Measurements from ENCODE around the gene NDUFA3. TPM values are rescaled to one million over a fixed set of nuclear protein-coding genes. Genes with fewer than 3 reads are reported as not detected.

NDUFA3 gene
- total and polyA plus RNA-seq, 10 of the 15 experiments (the other 5 are each of a cell fraction or from before 2014, with no cell fraction given), result 40.0 to 335 (median 153) TPM

DNA sequence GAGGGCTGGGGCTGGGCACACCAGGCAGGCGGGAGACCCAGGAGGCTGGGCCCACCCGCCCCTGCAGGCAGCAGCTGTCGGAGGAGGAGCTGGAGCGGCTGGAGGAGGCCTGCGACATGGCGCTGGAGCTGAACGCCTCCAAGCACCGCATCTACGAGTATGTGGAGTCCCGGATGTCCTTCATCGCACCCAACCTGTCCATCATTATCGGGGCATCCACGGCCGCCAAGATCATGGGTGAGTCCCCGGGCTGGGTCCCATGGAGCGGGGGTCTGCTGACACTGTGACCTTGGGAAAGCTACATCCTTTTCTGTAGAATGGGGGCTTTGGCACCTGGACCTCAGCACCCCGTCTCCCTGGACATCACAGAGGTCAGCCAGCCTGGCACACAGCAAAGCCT is 21.0 kb downstream of the NDUFA3 start:
- Histone ChIP-seq H3K9ac (ENCODE audit: control insufficient read depth, insufficient read depth, low read length) (no peak overlapping the region), H4K20me1 (ENCODE audit: control insufficient read depth, insufficient read depth) (no peaks in the 10 kb centered on the region), H3K79me2 (ENCODE audit: control insufficient read depth, insufficient read depth, low read length) (no peaks in the 10 kb centered on the region), H3K4me2 (ENCODE audit: control insufficient read depth, insufficient read depth) (no peak overlapping the region), H3K36me3 (ENCODE audit: control insufficient read depth in 2 of 2, insufficient read depth in 2 of 2, low read length in 1 of 2) (peaks cover 9 to 25% of the 10 kb centered on the region in 2 experiments), H3K27ac (ENCODE audit: control insufficient read depth, insufficient read depth) (no peak overlapping the region), H3K4me3 (no peak overlapping the region), H3K27me3 (replicated peaks in 1 of 2; ENCODE audit: control insufficient read depth in 2 of 2, insufficient read depth in 2 of 2, low read length in 1 of 2) (no peaks in the 10 kb centered on the region), H2AFZ (ENCODE audit: control insufficient read depth, low read depth, low read length) (no peak overlapping the region), H3K9me3 (replicated peaks; ENCODE audit: control insufficient read depth, insufficient read depth, low read length) (no peaks in the 10 kb centered on the region), H3K4me1 (ENCODE audit: control insufficient read depth, insufficient read depth, low read length) (no peaks in the 10 kb centered on the region)
- ChIA-PET CTCF (no interaction called here), SMC1A (ENCODE audit: uncharacterized antibody, unreplicated experiment) (no interaction called here), RAD21 (ENCODE audit: unreplicated experiment) (no interaction called here), POLR2A (interaction anchor here (0.8 kb wide), 1 partner anchor 13 kb away, joined by 4 read pairs; no protein-coding TSS in a partner anchor)
- no TSS peak for BruUV-seq (replicated peaks)
- WGBS (ENCODE audit: insufficient coverage, insufficient replicate concordance, low lambda C conversion rate, missing lambda C conversion rate), result 98% methylated on average over 17 of the region's 17 CpGs
- DNase-seq (ENCODE audit: low read depth, low spot score), result no peak
- FAIRE-seq, result no peak
- in situ Hi-C loops (cut with MboI), result no loop called here
- no peak for ATAC-seq
- intact Hi-C loops (cut with micrococcal nuclease; ENCODE audit: unreplicated experiment), result no loop called here
- TF ChIP-seq ETV6 (conservative IDR thresholded peaks at IDR 0.05 in 1 of 2, IDR thresholded peaks at IDR 0.05 in 1 of 2; ENCODE audit: borderline replicate concordance in 1 of 2, low read depth in 1 of 2) (no peak), NFIC (IDR thresholded peaks at IDR 0.05; ENCODE audit: low read depth, low read length) (no peak), TBL1XR1 (IDR thresholded peaks at IDR 0.05; ENCODE audit: low read depth, low read length) (no peak), RAD21 (IDR thresholded peaks at IDR 0.05; ENCODE audit: insufficient read depth, low read depth, low read length) (no peak), NFYB (IDR thresholded peaks at IDR 0.05; ENCODE audit: insufficient read depth, low read depth, low read length) (no peak), POLR2A (IDR thresholded peaks at IDR 0.05; ENCODE audit: low read depth, low read length) (no peak), IKZF2 (IDR thresholded peaks at IDR 0.05) (no peak), BCL11A (IDR thresholded peaks at IDR 0.05; ENCODE audit: low read depth, low read length) (no peak), SUPT20H (IDR thresholded peaks at IDR 0.05; ENCODE audit: borderline replicate concordance, control insufficient read depth, low read depth, low read length) (no peak), SREBF1 (IDR thresholded peaks at IDR 0.05; ENCODE audit: low read length) (no peak)
- TF ChIP-seq, protein P1, sequence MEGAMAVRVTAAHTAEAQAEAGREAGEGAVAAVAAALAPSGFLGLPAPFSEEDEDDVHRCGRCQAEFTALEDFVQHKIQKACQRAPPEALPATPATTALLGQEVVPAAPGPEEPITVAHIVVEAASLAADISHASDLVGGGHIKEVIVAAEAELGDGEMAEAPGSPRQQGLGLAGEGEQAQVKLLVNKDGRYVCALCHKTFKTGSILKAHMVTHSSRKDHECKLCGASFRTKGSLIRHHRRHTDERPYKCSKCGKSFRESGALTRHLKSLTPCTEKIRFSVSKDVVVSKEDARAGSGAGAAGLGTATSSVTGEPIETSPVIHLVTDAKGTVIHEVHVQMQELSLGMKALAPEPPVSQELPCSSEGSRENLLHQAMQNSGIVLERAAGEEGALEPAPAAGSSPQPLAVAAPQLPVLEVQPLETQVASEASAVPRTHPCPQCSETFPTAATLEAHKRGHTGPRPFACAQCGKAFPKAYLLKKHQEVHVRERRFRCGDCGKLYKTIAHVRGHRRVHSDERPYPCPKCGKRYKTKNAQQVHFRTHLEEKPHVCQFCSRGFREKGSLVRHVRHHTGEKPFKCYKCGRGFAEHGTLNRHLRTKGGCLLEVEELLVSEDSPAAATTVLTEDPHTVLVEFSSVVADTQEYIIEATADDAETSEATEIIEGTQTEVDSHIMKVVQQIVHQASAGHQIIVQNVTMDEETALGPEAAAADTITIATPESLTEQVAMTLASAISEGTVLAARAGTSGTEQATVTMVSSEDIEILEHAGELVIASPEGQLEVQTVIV (IDR thresholded peaks at IDR 0.05; ENCODE audit: borderline replicate concordance, partially characterized antibody), result no peak
- TF ChIP-seq, protein P2, sequence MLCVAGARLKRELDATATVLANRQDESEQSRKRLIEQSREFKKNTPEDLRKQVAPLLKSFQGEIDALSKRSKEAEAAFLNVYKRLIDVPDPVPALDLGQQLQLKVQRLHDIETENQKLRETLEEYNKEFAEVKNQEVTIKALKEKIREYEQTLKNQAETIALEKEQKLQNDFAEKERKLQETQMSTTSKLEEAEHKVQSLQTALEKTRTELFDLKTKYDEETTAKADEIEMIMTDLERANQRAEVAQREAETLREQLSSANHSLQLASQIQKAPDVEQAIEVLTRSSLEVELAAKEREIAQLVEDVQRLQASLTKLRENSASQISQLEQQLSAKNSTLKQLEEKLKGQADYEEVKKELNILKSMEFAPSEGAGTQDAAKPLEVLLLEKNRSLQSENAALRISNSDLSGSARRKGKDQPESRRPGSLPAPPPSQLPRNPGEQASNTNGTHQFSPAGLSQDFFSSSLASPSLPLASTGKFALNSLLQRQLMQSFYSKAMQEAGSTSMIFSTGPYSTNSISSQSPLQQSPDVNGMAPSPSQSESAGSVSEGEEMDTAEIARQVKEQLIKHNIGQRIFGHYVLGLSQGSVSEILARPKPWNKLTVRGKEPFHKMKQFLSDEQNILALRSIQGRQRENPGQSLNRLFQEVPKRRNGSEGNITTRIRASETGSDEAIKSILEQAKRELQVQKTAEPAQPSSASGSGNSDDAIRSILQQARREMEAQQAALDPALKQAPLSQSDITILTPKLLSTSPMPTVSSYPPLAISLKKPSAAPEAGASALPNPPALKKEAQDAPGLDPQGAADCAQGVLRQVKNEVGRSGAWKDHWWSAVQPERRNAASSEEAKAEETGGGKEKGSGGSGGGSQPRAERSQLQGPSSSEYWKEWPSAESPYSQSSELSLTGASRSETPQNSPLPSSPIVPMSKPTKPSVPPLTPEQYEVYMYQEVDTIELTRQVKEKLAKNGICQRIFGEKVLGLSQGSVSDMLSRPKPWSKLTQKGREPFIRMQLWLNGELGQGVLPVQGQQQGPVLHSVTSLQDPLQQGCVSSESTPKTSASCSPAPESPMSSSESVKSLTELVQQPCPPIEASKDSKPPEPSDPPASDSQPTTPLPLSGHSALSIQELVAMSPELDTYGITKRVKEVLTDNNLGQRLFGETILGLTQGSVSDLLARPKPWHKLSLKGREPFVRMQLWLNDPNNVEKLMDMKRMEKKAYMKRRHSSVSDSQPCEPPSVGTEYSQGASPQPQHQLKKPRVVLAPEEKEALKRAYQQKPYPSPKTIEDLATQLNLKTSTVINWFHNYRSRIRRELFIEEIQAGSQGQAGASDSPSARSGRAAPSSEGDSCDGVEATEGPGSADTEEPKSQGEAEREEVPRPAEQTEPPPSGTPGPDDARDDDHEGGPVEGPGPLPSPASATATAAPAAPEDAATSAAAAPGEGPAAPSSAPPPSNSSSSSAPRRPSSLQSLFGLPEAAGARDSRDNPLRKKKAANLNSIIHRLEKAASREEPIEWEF (IDR thresholded peaks at IDR 0.05; ENCODE audit: insufficient replicate concordance, low read depth, low read length), result no peak
- TF ChIP-seq, protein P3, sequence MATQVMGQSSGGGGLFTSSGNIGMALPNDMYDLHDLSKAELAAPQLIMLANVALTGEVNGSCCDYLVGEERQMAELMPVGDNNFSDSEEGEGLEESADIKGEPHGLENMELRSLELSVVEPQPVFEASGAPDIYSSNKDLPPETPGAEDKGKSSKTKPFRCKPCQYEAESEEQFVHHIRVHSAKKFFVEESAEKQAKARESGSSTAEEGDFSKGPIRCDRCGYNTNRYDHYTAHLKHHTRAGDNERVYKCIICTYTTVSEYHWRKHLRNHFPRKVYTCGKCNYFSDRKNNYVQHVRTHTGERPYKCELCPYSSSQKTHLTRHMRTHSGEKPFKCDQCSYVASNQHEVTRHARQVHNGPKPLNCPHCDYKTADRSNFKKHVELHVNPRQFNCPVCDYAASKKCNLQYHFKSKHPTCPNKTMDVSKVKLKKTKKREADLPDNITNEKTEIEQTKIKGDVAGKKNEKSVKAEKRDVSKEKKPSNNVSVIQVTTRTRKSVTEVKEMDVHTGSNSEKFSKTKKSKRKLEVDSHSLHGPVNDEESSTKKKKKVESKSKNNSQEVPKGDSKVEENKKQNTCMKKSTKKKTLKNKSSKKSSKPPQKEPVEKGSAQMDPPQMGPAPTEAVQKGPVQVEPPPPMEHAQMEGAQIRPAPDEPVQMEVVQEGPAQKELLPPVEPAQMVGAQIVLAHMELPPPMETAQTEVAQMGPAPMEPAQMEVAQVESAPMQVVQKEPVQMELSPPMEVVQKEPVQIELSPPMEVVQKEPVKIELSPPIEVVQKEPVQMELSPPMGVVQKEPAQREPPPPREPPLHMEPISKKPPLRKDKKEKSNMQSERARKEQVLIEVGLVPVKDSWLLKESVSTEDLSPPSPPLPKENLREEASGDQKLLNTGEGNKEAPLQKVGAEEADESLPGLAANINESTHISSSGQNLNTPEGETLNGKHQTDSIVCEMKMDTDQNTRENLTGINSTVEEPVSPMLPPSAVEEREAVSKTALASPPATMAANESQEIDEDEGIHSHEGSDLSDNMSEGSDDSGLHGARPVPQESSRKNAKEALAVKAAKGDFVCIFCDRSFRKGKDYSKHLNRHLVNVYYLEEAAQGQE (IDR thresholded peaks at IDR 0.05; ENCODE audit: low read depth, low read length), result no peak
